A549 (cell line): ENCODE measurements around the gene TMPRSS7. TPM values are rescaled to one million over a fixed set of nuclear protein-coding genes. Genes with fewer than 3 reads are reported as not detected.

Source experiments
- ATAC-seq, 2 experiments: fragments of 200-7000 bp in 1 of 2; fragments of >200 bp in 1 of 2; cut with Nextera tagmentation in 1 of 2; cut with Tn5 transposase in 1 of 2; 3 replicates each; pipeline versions ENCODE4 v1.8.0 to v1.9.1; 2018 to 2020; ENCODE audit warnings: mild to moderate bottlenecking in 1 of 2, moderate library complexity in 1 of 2
- CTCF ChIA-PET: fragments of 300-600 bp; sonication (Branson Sonifier 250); formaldehyde crosslinking; extraction: SDS; loops from one replicate; lab custom pipeline; 2021; ENCODE audit warnings: antibody characterized with exemption, inconsistent platforms; lab: Yijun Ruan, JAX
- POLR2A ChIA-PET: fragments of 350-600 bp; formaldehyde crosslinking; extraction: SDS; loops from one replicate; lab custom pipeline; 2021; ENCODE audit warnings: antibody characterized with exemption, inconsistent platforms; lab: Yijun Ruan, JAX
- DNase-seq, 2 experiments: peaks; one replicate each; pipeline versions ENCODE4 v3.0.0 to v3.0.0-alpha.2; 2011 to 2016; ENCODE audit warnings: low read depth in 1 of 2, low spot score in 1 of 2
- FAIRE-seq: peaks from 2 replicates; lab custom pipeline; 2011; peaks lifted over from hg19 to GRCh38; lab: Jason Lieb, UNC
- H3K27ac ChIP-seq, 2 experiments: fragments of >200 bp; sonication (Bioruptor Twin); formaldehyde crosslinking; 3 replicates each; pipeline ENCODE4 v1.5.1; 2016 to 2017
- H3K4me1 ChIP-seq: fragments of >200 bp; sonication (Bioruptor Twin); formaldehyde crosslinking; 3 replicates; pipeline ENCODE4 v1.6.1; 2016
- H3K4me2 ChIP-seq: fragments of >200 bp; sonication (Bioruptor Twin); formaldehyde crosslinking; 3 replicates; pipeline ENCODE4 v1.6.1; 2016
- H3K4me3 ChIP-seq: fragments of >200 bp; sonication (Bioruptor Twin); formaldehyde crosslinking; 3 replicates; pipeline ENCODE4 v1.5.1; 2016
- H3K9me3 ChIP-seq: fragments of >200 bp; sonication (Bioruptor Twin); formaldehyde crosslinking; 3 replicates; pipeline ENCODE4 v1.6.1; 2016
- CBX8 ChIP-seq: fragments of 200-600 bp; sonication (generic); IDR thresholded peaks from 2 replicates; pipeline ENCODE4 v1.6.1; 2016
- CEBPB ChIP-seq, 2 experiments: fragments of >200 bp in 1 of 2; sonication (Bioruptor Twin) in 1 of 2; formaldehyde crosslinking in 1 of 2; IDR thresholded peaks; 2 replicates each; pipeline ENCODE4 v1.6.1; 2012 to 2016
- CHD4 ChIP-seq: fragments of 200-600 bp; sonication (generic); IDR thresholded peaks from 2 replicates; pipeline ENCODE4 v1.6.1; 2016; ENCODE audit warnings: antibody characterized with exemption, mild to moderate bottlenecking, borderline replicate concordance
- CTCF ChIP-seq: fragments of >200 bp; sonication (Bioruptor Twin); formaldehyde crosslinking; IDR thresholded peaks from 3 replicates; pipeline ENCODE4 v1.5.1; 2016
- EP300 ChIP-seq, 2 experiments: fragments of >200 bp; sonication (Bioruptor Twin); formaldehyde crosslinking; IDR thresholded peaks; 2 replicates in 1 of 2; 3 replicates in 1 of 2; pipeline ENCODE4 v1.6.1; 2016 to 2017
- FOSL2 ChIP-seq, 2 experiments: fragments of 450-650 bp in 1 of 2; fragments of >200 bp in 1 of 2; sonication (Bioruptor Twin) in 1 of 2; formaldehyde crosslinking; IDR thresholded peaks; 2 replicates each; pipeline versions ENCODE4 v1.5.0 to v1.6.1; 2016 to 2020; ENCODE audit warnings: mild to moderate bottlenecking in 1 of 2, moderate library complexity in 1 of 2
- GATA3 ChIP-seq: IDR thresholded peaks from 2 replicates; pipeline ENCODE4 v1.6.1; 2012; ENCODE audit warnings: borderline replicate concordance
- HDAC2 ChIP-seq: fragments of 200-600 bp; sonication (generic); IDR thresholded peaks from 2 replicates; pipeline ENCODE4 v1.6.1; 2016
- HOXA7 ChIP-seq: fragments of 250-450 bp; sonication (Bioruptor Pico); IDR thresholded peaks from 2 replicates; pipeline ENCODE4 v1.5.0; 2020; ENCODE audit warnings: mild to moderate bottlenecking, moderate library complexity
- JUNB ChIP-seq: fragments of >200 bp; sonication (Bioruptor Twin); formaldehyde crosslinking; IDR thresholded peaks from 2 replicates; pipeline ENCODE4 v1.6.1; 2016
- NPAS2 ChIP-seq: fragments of 250-450 bp; sonication (Bioruptor Pico); IDR thresholded peaks from 2 replicates; pipeline ENCODE4 v1.8.0; 2022; ENCODE audit warnings: mild to moderate bottlenecking, moderate library complexity, borderline replicate concordance
- NR3C1 ChIP-seq: fragments of >200 bp; sonication (Bioruptor Twin); formaldehyde crosslinking; IDR thresholded peaks from 3 replicates; pipeline ENCODE4 v1.6.1; 2017
- POLR2AphosphoS2 ChIP-seq: conservative IDR thresholded peaks from 2 replicates; pipeline ENCODE4 v1.6.1; 2012; ENCODE audit warnings: low read length, improper control_type of control experiment, inconsistent platforms
- RCOR1 ChIP-seq: fragments of 150-350 bp; IDR thresholded peaks from 2 replicates; pipeline ENCODE4 v1.6.1; 2014; ENCODE audit warnings: antibody characterized with exemption, low read length, low read depth
- SREBF2 ChIP-seq: fragments of 450-650 bp; IDR thresholded peaks from 2 replicates; pipeline ENCODE4 v1.6.1; 2014; ENCODE audit warnings: mild to moderate bottlenecking, moderate library complexity
- TP53 ChIP-seq: fragments of 250-450 bp; sonication (Bioruptor Pico); IDR thresholded peaks from 2 replicates; pipeline ENCODE4 v1.5.0; 2021; ENCODE audit warnings: mild to moderate bottlenecking, moderate library complexity
- ZNF302 ChIP-seq: fragments of 250-450 bp; sonication (Bioruptor Pico); IDR thresholded peaks from 2 replicates; pipeline ENCODE4 v1.9.0; 2021; ENCODE audit warnings: inconsistent platforms, mild to moderate bottlenecking, moderate library complexity
- ZSCAN20 ChIP-seq: fragments of 250-450 bp; sonication (Bioruptor Pico); IDR thresholded peaks from 2 replicates; pipeline ENCODE4 v1.8.0; 2022; ENCODE audit warnings: mild to moderate bottlenecking, moderate library complexity
- WGBS: methylation state at CpG from one replicate; pipeline ENCODE4 v1.1.6; 2017; ENCODE audit errors: missing lambda C conversion rate; 5-methylcytosine and 5-hydroxymethylcytosine counted together
- polyA plus RNA-seq, 4 experiments: library from polyadenylated mRNA; depleted of rRNA in 3 of 4; stranded (reverse); fragments of >200 nt; fragmentation: RNase III in 1 of 4; extraction: RNeasy Plus Mini Kit Qiagen cat#74134 plus additional on column Dnase treatment in 1 of 4; gene quantifications; 2 replicates in 3 of 4; 3 replicates in 1 of 4; pipeline ENCODE4 v1.2.3, GENCODE V29; 2011 to 2017
- TF ChIP-seq, protein P1 (sequence below): fragments of 250-450 bp; sonication (Bioruptor Pico); IDR thresholded peaks from 2 replicates; pipeline ENCODE4 v1.5.0; 2021; ENCODE audit warnings: mild to moderate bottlenecking, moderate library complexity, borderline replicate concordance
- TF ChIP-seq, protein P2 (sequence below): fragments of 450-650 bp; IDR thresholded peaks from 2 replicates; pipeline ENCODE4 v1.6.1; 2014; ENCODE audit warnings: antibody characterized with exemption
- TF ChIP-seq, protein P3 (sequence below): IDR thresholded peaks from 2 replicates; pipeline ENCODE4 v1.6.1; 2012; ENCODE audit warnings: low read depth, borderline replicate concordance
- TF ChIP-seq, protein P4 (sequence below): IDR thresholded peaks from 2 replicates; pipeline ENCODE4 v1.6.1; 2012

TMPRSS7 gene
- polyA plus RNA-seq, 2 of the 4 experiments (the other 2 are of a cell fraction) = 0.04 to 0.09 TPM

DNA sequence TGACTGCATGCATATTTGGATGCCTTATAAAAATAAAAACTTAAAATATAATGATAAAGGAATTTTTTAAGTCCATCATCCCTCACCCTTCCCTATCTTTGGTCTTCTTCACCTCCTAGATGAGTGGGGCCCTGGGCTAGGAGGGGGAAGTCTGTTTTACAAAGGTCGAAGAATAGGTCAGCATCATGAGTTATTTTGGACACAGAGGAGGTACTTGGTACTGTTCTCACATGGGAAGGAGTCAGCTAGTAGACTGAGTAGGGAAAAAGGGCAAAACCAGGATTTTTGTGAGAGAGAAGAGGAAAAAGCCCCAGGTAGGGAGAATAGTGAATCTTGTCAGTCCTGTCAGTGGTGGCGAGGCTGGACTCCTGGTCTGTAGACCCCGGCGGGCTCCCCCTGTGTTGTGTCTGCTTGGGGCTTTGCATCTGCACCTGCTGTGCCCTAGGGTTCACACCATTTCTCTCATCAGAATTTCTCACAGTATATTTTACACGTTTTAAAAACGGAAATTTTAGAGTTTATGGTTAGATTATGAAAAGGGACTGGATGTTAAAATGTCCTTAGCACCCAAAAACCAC is 81.4 kb downstream of the TMPRSS7 start:
- WGBS = 85% methylated on average over 6 of the region's 6 CpGs
- Histone ChIP-seq H3K4me3 (no peak overlapping the region), H3K4me2 (no peak overlapping the region), H3K4me1 (no peaks in the 10 kb centered on the region), H3K9me3 (no peaks in the 10 kb centered on the region)
- FAIRE-seq = no peak
- TF ChIP-seq HDAC2 (no peak), RCOR1 (no peak), GATA3 (no peak), CBX8 (no peak), ZNF302 (CRISPR knock-in tag) (no peak), POLR2AphosphoS2 (no peak), SREBF2 (no peak), CTCF (no peak), HOXA7 (CRISPR knock-in tag) (no peak)
- TF ChIP-seq, protein P1, sequence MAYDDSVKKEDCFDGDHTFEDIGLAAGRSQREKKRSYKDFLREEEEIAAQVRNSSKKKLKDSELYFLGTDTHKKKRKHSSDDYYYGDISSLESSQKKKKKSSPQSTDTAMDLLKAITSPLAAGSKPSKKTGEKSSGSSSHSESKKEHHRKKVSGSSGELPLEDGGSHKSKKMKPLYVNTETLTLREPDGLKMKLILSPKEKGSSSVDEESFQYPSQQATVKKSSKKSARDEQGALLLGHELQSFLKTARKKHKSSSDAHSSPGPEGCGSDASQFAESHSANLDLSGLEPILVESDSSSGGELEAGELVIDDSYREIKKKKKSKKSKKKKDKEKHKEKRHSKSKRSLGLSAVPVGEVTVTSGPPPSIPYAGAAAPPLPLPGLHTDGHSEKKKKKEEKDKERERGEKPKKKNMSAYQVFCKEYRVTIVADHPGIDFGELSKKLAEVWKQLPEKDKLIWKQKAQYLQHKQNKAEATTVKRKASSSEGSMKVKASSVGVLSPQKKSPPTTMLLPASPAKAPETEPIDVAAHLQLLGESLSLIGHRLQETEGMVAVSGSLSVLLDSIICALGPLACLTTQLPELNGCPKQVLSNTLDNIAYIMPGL (CRISPR knock-in tag) = no peak
- TF ChIP-seq, all 56 proteins: peak for 0
- POLR2A ChIA-PET = no interaction called here
- no peak overlapping the region for H3K27ac ChIP-seq
- DNase-seq (no peak), ATAC-seq (no peak)
- CTCF ChIA-PET = no interaction called here

- no peak overlapping the region for H3K4me2 ChIP-seq
- no peak for TF ChIP-seq CEBPB (IDR thresholded peaks at IDR 0.05)
- TF ChIP-seq, protein P2, sequence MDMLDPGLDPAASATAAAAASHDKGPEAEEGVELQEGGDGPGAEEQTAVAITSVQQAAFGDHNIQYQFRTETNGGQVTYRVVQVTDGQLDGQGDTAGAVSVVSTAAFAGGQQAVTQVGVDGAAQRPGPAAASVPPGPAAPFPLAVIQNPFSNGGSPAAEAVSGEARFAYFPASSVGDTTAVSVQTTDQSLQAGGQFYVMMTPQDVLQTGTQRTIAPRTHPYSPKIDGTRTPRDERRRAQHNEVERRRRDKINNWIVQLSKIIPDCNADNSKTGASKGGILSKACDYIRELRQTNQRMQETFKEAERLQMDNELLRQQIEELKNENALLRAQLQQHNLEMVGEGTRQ = no peak
- TF ChIP-seq FOSL2 (IDR thresholded peaks at IDR 0.05) = no peak
- TF ChIP-seq FOSL2 (CRISPR knock-in tag; IDR thresholded peaks at IDR 0.05) = no peak
- TF ChIP-seq NPAS2 (CRISPR knock-in tag) = no peak
- TF ChIP-seq, protein P3, sequence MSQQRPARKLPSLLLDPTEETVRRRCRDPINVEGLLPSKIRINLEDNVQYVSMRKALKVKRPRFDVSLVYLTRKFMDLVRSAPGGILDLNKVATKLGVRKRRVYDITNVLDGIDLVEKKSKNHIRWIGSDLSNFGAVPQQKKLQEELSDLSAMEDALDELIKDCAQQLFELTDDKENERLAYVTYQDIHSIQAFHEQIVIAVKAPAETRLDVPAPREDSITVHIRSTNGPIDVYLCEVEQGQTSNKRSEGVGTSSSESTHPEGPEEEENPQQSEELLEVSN = no peak
- no peak for TF ChIP-seq NR3C1
- no peak for TF ChIP-seq TP53 (CRISPR knock-in tag)
- no peak for TF ChIP-seq EP300 (IDR thresholded peaks at IDR 0.05)
- no peak for TF ChIP-seq RCOR1
- no peak for TF ChIP-seq ZSCAN20 (CRISPR knock-in tag)
- TF ChIP-seq CHD4 = no peak
- no peak for TF ChIP-seq HOXA7 (CRISPR knock-in tag)
- TF ChIP-seq SREBF2 = no peak
- TF ChIP-seq, protein P4, sequence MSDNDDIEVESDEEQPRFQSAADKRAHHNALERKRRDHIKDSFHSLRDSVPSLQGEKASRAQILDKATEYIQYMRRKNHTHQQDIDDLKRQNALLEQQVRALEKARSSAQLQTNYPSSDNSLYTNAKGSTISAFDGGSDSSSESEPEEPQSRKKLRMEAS = no peak
- TF ChIP-seq JUNB = no peak
- H3K9me3 ChIP-seq = no peaks in the 10 kb centered on the region
- no peaks in the 10 kb centered on the region for H3K4me1 ChIP-seq
- H3K4me3 ChIP-seq = no peak overlapping the region
- WGBS = 89% methylated on average over 13 of the region's 13 CpGs
- no peak for FAIRE-seq
- ChIA-PET POLR2A (no interaction called here), CTCF (no interaction called here)
- no peak for DNase-seq
- no peak for ATAC-seq
- H3K27ac ChIP-seq = no peak overlapping the region
These were observed 82.2 kb downstream of the TMPRSS7 start for GRCh38 chr3:112116748-112117186.
